HG03066 (cell line): ENCODE measurements around the gene ABL2.
"Not testable (repeated sequence)": the region's sequence is repeated elsewhere in the genome, so short reads cannot be mapped to it uniquely, and the experiment has no call there.

Source experiments
- ATAC-seq: cut with Tn5 transposase; IDR thresholded peaks from one replicate; pipeline ENCODE4 v1.9.1; 2021; ENCODE audit warnings: low read depth; ENCODE audit not compliant: unreplicated experiment

The ABL2 gene

DNA sequence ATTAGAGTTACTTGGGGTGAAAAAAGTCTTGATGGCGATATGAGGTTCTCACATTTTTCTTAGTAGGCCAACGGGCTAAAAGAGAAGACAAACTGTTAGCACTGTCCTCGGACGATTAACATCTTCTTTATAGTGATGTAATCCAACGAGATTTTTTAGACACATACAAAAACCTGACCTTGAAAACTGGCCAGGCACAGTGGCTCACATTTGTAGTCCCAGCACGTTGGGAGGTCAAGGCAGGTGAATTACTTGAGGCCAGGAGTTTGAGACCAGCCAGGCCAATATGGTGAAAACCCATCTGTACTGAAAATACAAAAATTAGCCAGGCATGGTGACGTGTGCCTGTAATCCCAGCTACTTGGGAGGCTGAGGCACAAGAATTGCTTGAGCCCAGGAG, 8.4 kb downstream of the ABL2 start:
- ATAC-seq: not testable (repeated sequence)

DNA sequence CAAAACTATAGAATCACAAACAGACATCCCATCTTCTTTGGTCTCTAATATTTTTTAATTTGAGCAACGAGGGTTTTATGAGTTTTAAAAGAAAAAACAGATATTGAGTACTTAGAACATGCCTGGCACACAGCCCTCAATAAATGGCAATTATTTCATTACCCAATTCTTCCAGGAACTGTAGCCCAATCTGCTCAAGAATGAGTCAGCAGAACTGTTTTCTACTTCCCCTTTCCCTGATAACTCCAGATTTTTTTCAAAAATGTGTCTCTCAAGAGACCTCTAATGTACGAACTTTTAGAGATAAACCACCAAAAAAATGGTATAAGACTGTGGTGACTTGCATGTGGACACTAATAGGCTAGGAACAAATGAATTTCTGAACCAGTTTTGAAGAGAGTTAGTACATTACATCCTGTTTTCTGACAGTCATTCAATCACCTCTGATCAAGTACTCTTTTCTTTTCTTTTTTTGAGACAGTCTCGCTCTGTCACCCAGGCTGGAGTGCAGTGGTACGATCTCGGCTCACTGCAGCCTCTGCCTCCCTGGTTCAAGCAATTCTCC, 11.5 kb downstream of the ABL2 start:
- no peak for ATAC-seq

DNA sequence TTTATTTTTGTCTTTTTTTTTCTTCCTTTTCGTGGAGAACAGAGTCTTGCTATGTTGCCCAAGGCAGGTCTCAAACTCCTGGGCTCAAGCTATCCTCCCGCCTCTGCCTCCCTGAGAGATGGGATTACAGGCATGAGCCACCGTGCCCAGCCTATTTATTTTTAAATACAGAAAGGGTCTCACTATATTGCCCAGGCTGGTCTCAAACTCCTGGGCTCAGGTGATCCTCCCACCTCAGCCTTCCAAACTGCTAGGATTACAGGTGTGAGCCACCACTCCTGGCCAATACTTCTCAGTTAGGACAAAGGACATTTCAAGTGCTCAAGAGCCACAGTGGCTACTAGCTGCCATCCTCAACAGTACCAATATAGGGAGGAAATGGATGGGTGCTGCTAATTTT, 16.2 kb downstream of the ABL2 start:
- not testable (repeated sequence) for ATAC-seq

DNA sequence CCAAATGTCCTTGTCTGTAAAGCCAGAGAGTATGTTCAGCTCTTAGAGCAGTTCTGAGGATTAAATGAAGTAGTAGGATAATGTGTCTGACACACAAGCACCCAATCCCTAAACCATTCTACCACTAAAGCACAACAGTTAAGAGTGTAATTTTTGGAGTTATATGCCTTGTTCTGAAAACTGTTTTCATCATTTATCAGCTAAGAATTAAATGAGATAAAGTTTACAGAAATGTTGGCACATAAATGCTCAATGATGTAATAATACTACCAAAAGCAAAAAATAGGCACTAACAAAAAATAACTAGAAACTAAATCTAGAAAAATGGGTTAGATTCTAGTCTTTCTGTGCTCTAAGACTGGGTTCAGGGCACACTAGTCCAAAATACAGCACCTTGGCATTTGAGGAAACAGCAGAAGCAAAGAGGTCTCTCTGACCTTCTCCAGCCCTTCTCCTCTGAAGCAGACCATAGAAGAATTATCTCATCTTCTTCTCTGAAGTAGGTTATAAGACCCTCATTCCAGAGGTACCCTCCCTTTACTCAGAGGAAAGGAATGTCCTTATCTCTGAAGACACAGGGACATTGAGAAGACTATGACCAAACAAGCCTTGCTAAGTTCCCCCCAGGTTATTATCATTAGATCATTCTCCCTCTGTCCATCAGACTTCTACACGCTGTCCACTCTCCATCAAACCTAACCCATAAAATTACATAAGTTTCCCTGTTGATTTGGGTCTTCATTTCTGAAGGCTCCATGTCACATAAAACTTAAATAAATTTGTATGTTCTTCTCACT, 20.6 kb downstream of the ABL2 start:
- no peak for ATAC-seq

DNA sequence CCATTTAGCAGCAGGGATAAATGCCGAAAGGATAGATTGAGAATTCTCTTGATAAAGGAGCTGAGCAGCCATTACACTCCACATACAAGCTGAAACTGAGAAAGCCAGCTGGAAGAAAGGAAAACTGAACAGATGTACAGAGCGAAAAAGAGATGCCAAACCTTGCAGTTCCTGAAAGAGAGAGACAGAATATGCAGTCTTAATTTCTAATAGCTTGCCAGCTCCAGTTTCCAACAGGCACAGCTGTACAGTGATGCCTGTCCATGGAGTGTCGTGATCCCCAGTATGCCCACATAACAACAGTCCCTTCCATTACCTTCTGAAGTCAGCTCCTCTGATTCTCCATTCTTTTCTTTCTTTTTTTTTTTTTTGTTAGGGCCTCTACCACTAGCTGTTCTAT, 22.7 kb downstream of the ABL2 start:
- ATAC-seq: no peak

GRCh38 chr1:179205284-179205683, 24.2 kb downstream of the ABL2 start:
- no peak for ATAC-seq

DNA sequence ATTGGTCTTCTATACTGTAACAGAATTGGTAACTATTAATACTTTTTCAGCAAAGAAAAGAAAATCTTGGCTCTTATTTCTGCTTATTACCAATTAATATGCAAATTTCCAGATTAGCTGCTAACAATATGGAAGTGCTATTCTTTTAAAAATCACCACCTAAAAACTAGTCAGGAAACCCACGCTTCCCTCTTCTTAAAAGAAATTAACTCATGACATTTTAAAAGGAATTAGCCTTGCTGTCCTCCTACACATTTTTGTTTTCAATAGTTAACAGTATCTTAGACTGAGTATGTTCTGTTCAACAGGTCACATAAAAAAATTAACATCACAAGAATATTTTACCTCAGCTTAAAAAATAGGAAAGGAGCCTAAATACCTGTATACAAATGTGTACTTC, 27.3 kb downstream of the ABL2 start:
- ATAC-seq: no peak

DNA sequence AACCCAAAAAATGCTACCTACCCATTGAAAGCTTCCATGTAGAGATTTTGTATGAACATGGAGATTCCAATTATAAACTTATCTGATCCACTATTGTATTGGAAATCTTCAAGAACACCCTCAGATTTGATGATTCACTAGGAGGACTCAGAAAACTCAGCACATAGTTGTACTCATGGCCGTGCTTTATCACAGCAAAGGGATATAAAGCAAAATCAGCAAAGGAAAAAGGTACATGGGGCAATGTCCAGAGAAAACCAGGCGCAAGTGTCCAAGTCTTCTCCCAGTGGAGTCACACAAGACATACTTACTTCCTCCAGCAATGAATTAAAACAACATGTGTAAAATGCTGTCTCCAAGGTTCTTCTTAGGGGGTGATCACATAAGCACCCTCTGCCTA, 28.9 kb downstream of the ABL2 start:
- no peak for ATAC-seq

GRCh38 chr1:179197690-179198297, 31.7 kb downstream of the ABL2 start:
- no peak for ATAC-seq

DNA sequence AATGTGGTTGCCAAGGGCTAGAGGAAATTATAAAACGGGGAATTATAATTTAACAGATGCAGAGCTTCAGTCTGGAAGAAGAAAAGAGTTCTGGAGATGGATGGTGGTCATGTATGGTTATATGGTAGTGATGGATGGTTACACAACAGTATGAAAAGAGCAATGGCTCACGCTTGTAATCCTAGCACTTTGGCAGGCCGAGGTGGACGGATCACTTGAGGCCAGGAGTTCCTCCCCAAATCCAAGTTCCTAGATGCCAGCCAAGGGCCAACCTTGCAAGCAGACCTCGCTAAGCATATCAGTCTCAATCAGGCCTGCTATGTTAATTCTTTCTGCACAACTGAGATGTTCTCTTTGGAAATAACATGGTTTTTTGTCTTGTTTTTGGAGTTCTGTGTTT, 33.6 kb downstream of the ABL2 start:
- ATAC-seq: not testable (repeated sequence)

DNA sequence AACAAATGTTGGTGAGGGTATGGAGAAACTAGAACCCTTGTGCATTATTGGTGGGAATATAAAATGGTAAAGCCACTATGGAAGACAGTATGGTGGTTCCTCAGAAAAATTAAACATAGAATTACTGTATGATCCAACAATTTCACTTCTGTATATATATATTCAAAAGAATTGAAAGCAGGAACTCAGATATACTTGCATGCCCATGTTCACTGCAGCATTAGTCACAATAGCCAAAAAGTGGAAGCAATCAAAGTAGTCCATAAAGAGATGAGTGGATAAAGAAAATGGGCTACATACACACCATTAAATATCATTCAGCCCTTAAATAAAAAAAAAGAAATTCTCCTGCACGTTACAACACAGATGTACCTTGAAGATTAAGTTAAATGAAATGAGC, 34.1 kb downstream of the ABL2 start:
- no peak for ATAC-seq

DNA sequence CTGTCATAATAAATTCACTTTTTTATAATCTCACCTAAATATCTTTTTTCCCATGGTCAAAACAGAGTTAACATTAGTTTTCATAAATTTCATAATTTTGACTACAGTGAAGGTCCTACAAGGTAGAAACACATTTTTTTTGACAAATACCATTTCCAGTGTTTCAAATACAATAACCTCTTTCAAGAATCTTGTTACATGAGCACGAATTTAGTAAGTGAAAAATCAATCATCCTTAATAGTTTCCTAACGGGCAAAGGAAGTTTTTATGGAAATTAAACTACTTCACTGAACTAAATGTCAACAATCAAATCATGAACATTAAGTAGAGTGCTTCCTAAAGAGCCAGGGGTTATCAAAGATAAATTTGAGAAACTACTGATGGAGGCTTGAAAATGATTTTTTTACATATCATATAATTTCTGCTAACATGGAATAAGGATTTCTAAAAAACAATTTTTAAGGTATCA, 35.4 kb downstream of the ABL2 start:
- ATAC-seq: no peak

GRCh38 chr1:179190861-179191260, 38.6 kb downstream of the ABL2 start:
- ATAC-seq: no peak

GRCh38 chr1:179187735-179188471, 41.6 kb downstream of the ABL2 start:
- ATAC-seq: no peak

DNA sequence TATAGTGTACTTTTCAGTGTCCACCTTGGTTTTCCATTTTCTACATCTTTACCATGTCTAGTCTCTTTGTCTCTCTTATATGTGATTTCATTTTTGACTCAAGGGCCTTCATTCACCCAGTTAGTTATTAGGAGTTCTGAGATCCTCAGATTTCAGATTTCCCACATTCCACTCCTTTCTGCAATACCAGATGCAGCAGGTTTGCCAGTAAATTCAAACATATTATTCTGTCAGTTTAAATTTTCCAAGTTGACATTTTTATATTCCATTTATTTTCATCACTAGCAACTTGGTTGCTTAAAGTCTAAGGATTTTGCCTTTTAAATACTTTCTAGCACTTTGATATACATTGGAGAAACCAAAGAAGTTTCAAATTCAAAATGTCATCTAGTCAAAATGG, 42.4 kb downstream of the ABL2 start:
- no peak for ATAC-seq

DNA sequence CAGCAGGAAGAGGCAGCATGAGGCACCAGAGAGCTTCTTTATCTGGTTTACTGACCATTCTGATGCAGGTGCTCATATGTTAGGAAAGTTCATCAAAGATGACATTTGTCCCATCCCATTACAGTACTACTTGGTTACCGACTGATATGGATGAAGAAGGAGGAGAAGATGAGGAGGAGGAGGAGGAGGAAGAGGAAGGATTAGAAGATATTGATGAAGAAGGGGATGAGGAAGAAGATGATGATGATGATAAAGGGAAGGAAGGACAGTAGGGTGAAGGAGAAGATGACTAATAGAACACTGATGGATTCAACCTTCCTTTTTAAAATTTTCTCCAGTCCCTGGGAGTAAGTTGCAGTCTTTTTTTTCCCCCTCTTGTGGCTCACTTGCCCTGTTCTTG, 45.1 kb downstream of the ABL2 start:
- no peak for ATAC-seq

DNA sequence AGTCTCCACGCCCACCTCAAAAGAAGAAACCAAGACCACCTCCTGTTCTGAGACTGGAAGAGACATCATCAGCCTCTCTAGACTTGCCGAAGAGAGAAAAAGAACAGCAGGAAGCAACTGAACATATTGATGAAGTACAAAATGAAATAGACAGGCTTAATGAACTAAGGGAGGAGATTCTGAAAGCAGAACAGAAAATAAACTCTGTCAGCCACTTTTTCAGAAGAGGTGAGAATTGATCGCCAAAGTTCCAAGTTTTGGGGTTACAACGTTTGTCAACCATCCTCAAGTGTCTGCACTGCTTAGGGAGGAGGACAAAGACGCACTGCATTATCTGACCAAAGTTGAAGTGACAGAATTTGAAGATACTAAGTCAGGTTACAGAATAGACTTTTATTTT, 45.6 kb downstream of the ABL2 start:
- no peak for ATAC-seq

GRCh38 chr1:179178950-179179349, 50.5 kb downstream of the ABL2 start:
- ATAC-seq: no peak

DNA sequence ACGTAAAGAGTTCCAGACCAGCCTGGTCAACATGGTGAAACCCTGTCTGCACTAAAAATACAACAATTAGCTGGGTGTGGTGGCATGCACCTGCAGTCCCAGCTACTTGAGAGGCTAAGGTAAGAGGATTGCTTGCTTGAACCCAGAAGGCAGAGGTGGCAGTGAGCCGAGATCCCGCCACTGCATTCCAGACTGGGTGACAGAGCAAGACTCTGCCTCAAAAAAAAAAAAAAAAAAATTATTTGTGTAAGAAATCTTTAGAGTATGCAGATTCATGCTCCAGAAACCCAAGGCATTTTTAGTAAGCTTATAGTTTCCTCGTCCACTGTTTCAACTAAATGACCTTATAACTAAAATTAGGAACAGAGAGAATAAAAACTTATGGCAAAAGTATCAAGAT, 51.3 kb downstream of the ABL2 start:
- no peak for ATAC-seq

- ATAC-seq: no peak
Measured at GRCh38 chr1:179177615-179178014, 51.9 kb downstream of the ABL2 start.

DNA sequence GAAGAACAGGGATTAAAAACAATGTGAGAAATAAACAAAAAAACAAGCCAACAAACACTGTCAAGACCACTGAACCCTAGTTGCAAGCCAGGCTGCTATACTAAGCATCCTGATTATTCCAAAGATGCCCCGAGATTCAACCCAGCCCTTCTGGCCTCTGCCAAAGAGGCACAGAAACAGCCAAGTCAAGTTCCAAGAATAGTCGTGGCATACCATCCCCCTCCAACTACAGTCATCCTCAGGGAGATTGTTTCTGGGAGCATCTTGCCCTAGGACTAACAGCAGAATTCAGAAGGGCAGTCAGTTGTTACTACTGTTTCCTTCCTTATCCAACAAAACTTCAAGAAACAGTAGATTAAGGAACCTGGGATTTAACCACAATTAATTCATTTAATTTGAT, 52.3 kb downstream of the ABL2 start:
- ATAC-seq: no peak
